ENCODE data around the gene CBX8. TPM values are rescaled to one million over a fixed set of nuclear protein-coding genes. Genes with fewer than 3 reads are reported as not detected.
"Not testable (repeated sequence)": the region's sequence is repeated elsewhere in the genome, so short reads cannot be mapped to it uniquely, and the experiment has no call there.

CBX8 gene
- total RNA-seq, 1 donor from 2014 or later, result 8.6 TPM

GRCh38 chr17:79761894-79762589 lies 34.8 kb downstream of the CBX8 start:
- H3K36me3 Mint-ChIP-seq (ENCODE audit: low read depth), result no peaks in the 10 kb centered on the region
- intact Hi-C loops (cut with micrococcal nuclease), result no loop called here
- peaks cover 9% of the 10 kb centered on the region for H3K27me3 Mint-ChIP-seq (ENCODE audit: low read depth)
- no peaks in the 10 kb centered on the region for H3K9me3 Mint-ChIP-seq
- H3K4me3 Mint-ChIP-seq (ENCODE audit: low read depth), result no peak overlapping the region
- H3K27ac Mint-ChIP-seq, result no peak overlapping the region
- no peaks in the 10 kb centered on the region for H3K4me1 Mint-ChIP-seq (ENCODE audit: low read depth)
- DNase-seq (ENCODE audit: low spot score), result no peak

GRCh38 chr17:79760197-79760906 lies 36.5 kb downstream of the CBX8 start:
- intact Hi-C loops (cut with micrococcal nuclease), result no loop called here
- no peak overlapping the region for H3K4me3 Mint-ChIP-seq (ENCODE audit: low read depth)
- no peaks in the 10 kb centered on the region for H3K9me3 Mint-ChIP-seq
- no peak for DNase-seq (ENCODE audit: low spot score)
- H3K27ac Mint-ChIP-seq, result no peak overlapping the region
- no peaks in the 10 kb centered on the region for H3K4me1 Mint-ChIP-seq (ENCODE audit: low read depth)
- no peaks in the 10 kb centered on the region for H3K36me3 Mint-ChIP-seq (ENCODE audit: low read depth)
- peaks cover 9% of the 10 kb centered on the region for H3K27me3 Mint-ChIP-seq (ENCODE audit: low read depth)

DNA sequence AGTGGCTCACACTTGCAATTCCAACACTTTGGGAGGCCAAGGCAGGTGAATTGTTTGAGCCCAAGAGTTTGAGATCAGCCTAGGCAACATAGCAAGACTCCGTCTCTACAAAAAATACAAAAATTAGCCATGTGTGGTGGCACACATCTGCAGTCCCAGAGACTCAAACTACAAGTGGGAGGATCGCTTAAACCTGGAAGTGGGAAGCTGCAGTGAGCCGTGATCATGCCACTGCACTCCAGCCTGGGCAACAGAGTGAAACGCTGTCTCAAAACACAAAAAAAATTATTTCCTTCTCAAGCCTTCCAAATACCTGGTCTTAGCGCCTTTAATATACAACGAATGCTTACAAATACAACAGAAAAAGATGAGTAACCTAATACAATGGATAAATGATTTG lies 38.6 kb downstream of the CBX8 start:
- Mint-ChIP-seq H3K4me1 (ENCODE audit: low read depth) (no peaks in the 10 kb centered on the region), H3K4me3 (ENCODE audit: low read depth) (no peak overlapping the region), H3K36me3 (ENCODE audit: low read depth) (no peaks in the 10 kb centered on the region), H3K27ac (no peak overlapping the region), H3K27me3 (ENCODE audit: low read depth) (peaks cover 9% of the 10 kb centered on the region), H3K9me3 (no peaks in the 10 kb centered on the region)
- DNase-seq (ENCODE audit: low spot score), result no peak
- intact Hi-C loops (cut with micrococcal nuclease), result no loop called here

DNA sequence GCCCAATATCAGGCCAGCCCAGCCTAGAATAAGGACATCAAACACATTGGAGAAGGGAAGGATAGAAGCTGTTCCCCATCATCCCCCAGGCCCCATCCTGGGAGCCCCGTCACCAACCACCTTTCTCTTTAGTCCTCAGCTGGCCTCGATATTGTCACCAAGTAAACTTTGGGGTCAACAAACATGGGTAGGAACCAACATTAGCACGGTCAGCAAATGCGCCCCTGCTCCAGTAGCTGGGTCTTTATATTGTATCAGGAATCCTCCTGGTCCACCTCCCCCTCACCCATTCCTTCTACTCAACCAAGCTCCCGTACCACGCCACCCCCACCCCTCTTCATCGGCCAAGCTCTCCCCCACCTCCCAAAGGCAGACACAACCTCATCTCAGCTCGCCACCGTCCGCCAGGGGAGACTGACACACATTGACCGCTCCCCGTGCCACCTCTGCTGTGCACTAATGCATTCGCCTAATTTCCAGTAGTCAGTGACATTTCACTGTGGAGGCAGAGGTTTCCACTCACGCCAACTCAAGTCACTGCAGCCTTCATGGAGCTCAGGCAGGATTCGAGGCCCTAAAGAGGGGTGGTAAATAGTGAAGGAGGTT lies 39.6 kb downstream of the CBX8 start:
- intact Hi-C loops (cut with micrococcal nuclease), result no loop called here
- Mint-ChIP-seq H3K27ac (no peak overlapping the region), H3K4me3 (ENCODE audit: low read depth) (no peak overlapping the region), H3K9me3 (no peaks in the 10 kb centered on the region), H3K36me3 (ENCODE audit: low read depth) (no peaks in the 10 kb centered on the region), H3K4me1 (ENCODE audit: low read depth) (no peaks in the 10 kb centered on the region), H3K27me3 (ENCODE audit: low read depth) (peaks cover 9% of the 10 kb centered on the region)
- DNase-seq (ENCODE audit: low spot score), result no peak

- H3K9me3 Mint-ChIP-seq, result no peaks in the 10 kb centered on the region
- intact Hi-C loops (cut with micrococcal nuclease), result no loop called here
- no peak overlapping the region for H3K4me3 Mint-ChIP-seq (ENCODE audit: low read depth)
- H3K4me1 Mint-ChIP-seq (ENCODE audit: low read depth), result peaks cover 9% of the 10 kb centered on the region
- H3K27ac Mint-ChIP-seq, result no peak overlapping the region
- DNase-seq (ENCODE audit: low spot score), result no peak
- H3K36me3 Mint-ChIP-seq (ENCODE audit: low read depth), result no peaks in the 10 kb centered on the region
- H3K27me3 Mint-ChIP-seq (ENCODE audit: low read depth), result peaks cover 18% of the 10 kb centered on the region
These were observed 41.3 kb downstream of the CBX8 start for GRCh38 chr17:79755591-79755990.

DNA sequence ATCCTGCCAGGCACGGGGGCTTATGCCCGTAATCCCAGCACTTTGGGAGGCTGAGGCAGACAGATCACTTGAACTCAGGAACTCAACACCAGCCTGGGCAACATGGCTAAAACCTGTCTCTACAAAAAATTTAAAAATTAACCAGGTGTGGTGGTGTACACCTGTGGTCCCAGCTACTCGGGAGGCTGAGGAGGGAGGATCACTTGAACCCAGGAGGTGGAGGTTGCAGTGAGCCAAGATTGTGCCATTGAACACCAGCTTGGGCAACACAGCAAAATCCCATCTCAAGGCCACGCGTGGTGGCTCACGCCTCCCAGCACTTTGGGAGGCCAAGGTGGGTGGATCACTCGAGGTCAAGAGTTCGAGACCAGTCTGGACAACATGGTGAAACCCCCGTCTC lies 42.0 kb downstream of the CBX8 start:
- H3K27me3 Mint-ChIP-seq (ENCODE audit: low read depth), result peaks cover 22% of the 10 kb centered on the region
- intact Hi-C loops (cut with micrococcal nuclease); H3K4me3 Mint-ChIP-seq (ENCODE audit: low read depth): not testable (repeated sequence)

DNA sequence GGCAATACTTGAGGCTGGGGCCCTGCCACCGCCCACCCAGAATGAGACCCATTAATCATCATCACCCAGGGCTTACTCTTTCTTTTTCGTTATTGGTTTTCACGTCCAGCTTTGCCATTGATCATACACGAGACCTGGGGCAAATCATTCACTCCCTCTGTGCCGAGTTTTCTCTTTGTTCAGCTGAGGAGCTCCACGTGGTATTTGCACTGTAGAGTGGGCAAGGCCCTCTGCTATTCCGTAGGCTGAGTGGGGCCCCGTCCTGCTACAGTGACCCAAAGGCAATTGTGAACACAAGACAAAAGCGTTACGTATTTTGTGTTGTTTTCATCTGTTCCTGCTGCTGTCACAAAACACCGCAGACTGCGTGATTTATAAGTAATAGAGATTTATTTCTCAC lies 42.5 kb downstream of the CBX8 start:
- H3K27me3 Mint-ChIP-seq (ENCODE audit: low read depth), result peaks cover 27% of the 10 kb centered on the region
- intact Hi-C loops (cut with micrococcal nuclease), result no loop called here
- no peak for DNase-seq (ENCODE audit: low spot score)
- no peak overlapping the region for H3K4me3 Mint-ChIP-seq (ENCODE audit: low read depth)
- no peaks in the 10 kb centered on the region for H3K36me3 Mint-ChIP-seq (ENCODE audit: low read depth)
- H3K27ac Mint-ChIP-seq, result no peak overlapping the region
- no peaks in the 10 kb centered on the region for H3K9me3 Mint-ChIP-seq
- peaks cover 10% of the 10 kb centered on the region for H3K4me1 Mint-ChIP-seq (ENCODE audit: low read depth)

More for the DNA sequence above, 42.0 kb downstream of the CBX8 start:
- peaks cover 10% of the 10 kb centered on the region for H3K4me1 Mint-ChIP-seq (ENCODE audit: low read depth)
- H3K36me3 Mint-ChIP-seq (ENCODE audit: low read depth); DNase-seq (ENCODE audit: low spot score); H3K9me3 Mint-ChIP-seq; H3K27ac Mint-ChIP-seq: not testable (repeated sequence)

- Mint-ChIP-seq H3K27me3 (ENCODE audit: low read depth) (peaks cover 28% of the 10 kb centered on the region), H3K4me3 (ENCODE audit: low read depth) (no peak overlapping the region)
These were observed 44.7 kb downstream of the CBX8 start for GRCh38 chr17:79752175-79752574.

GRCh38 chr17:79750650-79751545 lies 46.0 kb downstream of the CBX8 start:
- Mint-ChIP-seq H3K4me1 (ENCODE audit: low read depth) (peaks cover 16% of the 10 kb centered on the region), H3K27me3 (ENCODE audit: low read depth) (peaks cover 38% of the 10 kb centered on the region), H3K9me3 (no peaks in the 10 kb centered on the region), H3K27ac (no peak overlapping the region), H3K36me3 (ENCODE audit: low read depth) (no peaks in the 10 kb centered on the region), H3K4me3 (ENCODE audit: low read depth) (no peak overlapping the region)
- intact Hi-C loops (cut with micrococcal nuclease), result no loop called here
- DNase-seq (ENCODE audit: low spot score), result no peak

More at GRCh38 chr17:79752175-79752574, 44.7 kb downstream of the CBX8 start:
- no peak overlapping the region for H3K27ac Mint-ChIP-seq
- peaks cover 14% of the 10 kb centered on the region for H3K4me1 Mint-ChIP-seq (ENCODE audit: low read depth)
- no peaks in the 10 kb centered on the region for H3K36me3 Mint-ChIP-seq (ENCODE audit: low read depth)
- no peaks in the 10 kb centered on the region for H3K9me3 Mint-ChIP-seq
- intact Hi-C loops (cut with micrococcal nuclease), result no loop called here
- no peak for DNase-seq (ENCODE audit: low spot score)

- Mint-ChIP-seq H3K9me3 (no peaks in the 10 kb centered on the region), H3K4me1 (ENCODE audit: low read depth) (peaks cover 16% of the 10 kb centered on the region), H3K27ac (no peak overlapping the region), H3K36me3 (ENCODE audit: low read depth) (no peaks in the 10 kb centered on the region), H3K4me3 (ENCODE audit: low read depth) (no peak overlapping the region), H3K27me3 (ENCODE audit: low read depth) (peaks cover 38% of the 10 kb centered on the region)
- intact Hi-C loops (cut with micrococcal nuclease), result loop anchor here (5.0 to 10.0 kb wide), 3 partner anchors 52 to 245 kb away; no protein-coding TSS in a partner anchor
- DNase-seq (ENCODE audit: low spot score), result no peak
These were observed 46.9 kb downstream of the CBX8 start for GRCh38 chr17:79749958-79750357.

GRCh38 chr17:79749156-79749815 lies 47.6 kb downstream of the CBX8 start:
- Mint-ChIP-seq H3K4me1 (ENCODE audit: low read depth) (peaks cover 16% of the 10 kb centered on the region), H3K27ac (no peak overlapping the region), H3K4me3 (ENCODE audit: low read depth) (no peak overlapping the region), H3K27me3 (ENCODE audit: low read depth) (peaks cover 38% of the 10 kb centered on the region), H3K9me3 (no peaks in the 10 kb centered on the region), H3K36me3 (ENCODE audit: low read depth) (no peaks in the 10 kb centered on the region)
- intact Hi-C loops (cut with micrococcal nuclease), result loop anchor here (5.0 to 10.0 kb wide), 3 partner anchors 53 to 246 kb away; no protein-coding TSS in a partner anchor
- no peak for DNase-seq (ENCODE audit: low spot score)

Data from activated T-helper 2 cell treated with anti-CD3 and anti-CD28 coated beads, Interferon-gamma antibody, Interleukin-2, Interleukin-4, amounts not matched to agents 10 μg/mL and 5 μg/mL and 100 μg/mL, durations not matched to agents 14 hours and 24 hours and 36 hours (primary cell).